HepG2 (cell line): Measurements from ENCODE around the gene ACSF3. TPM values are rescaled to one million over a fixed set of nuclear protein-coding genes. Genes with fewer than 3 reads are reported as not detected.

Experiments used
- ATAC-seq: fragments of 200-7000 bp; cut with Tn5 transposase; 3 replicates; pipeline ENCODE4 v1.9.1; 2020; ENCODE audit warnings: mild to moderate bottlenecking, moderate library complexity
- BruUV-seq: library from RNA; stranded (reverse); fragments of 400-500 nt; replicated peaks from 2 replicates; lab custom pipeline; 2021; lab: Mats Ljungman, UMichigan
- CTCF ChIA-PET: fragments of 300-600 bp; formaldehyde crosslinking; extraction: SDS; loops from one replicate; lab custom pipeline; 2021; ENCODE audit warnings: low total read pairs, inconsistent platforms, low intra/inter-chr PET ratio; lab: Yijun Ruan, JAX
- POLR2A ChIA-PET: fragments of 350-600 bp; sonication (Branson Sonifier 250); formaldehyde crosslinking; loops from one replicate; lab custom pipeline; 2020; ENCODE audit warnings: antibody characterized with exemption, inconsistent platforms; lab: Yijun Ruan, JAX
- DNase-seq: peaks from one replicate; pipeline ENCODE4 v3.0.0-alpha.2; 2015; ENCODE audit warnings: low spot score
- FAIRE-seq: peaks from 3 replicates; lab custom pipeline; 2011; peaks lifted over from hg19 to GRCh38; lab: Jason Lieb, UNC
- H2AFZ ChIP-seq: one replicate; pipeline ENCODE4 v1.6.1; 2011; ENCODE audit warnings: low read length, inconsistent platforms
- H3K27ac ChIP-seq: fragments of 300-600 bp; 3 replicates; pipeline ENCODE4 v1.8.0; 2011; ENCODE audit warnings: mixed run types, mild to moderate bottlenecking, mixed read lengths, low read length, inconsistent platforms; ENCODE audit not compliant: insufficient read depth; ENCODE audit errors: extremely low read length
- H3K27me3 ChIP-seq, 2 experiments: fragments of 200-600 bp in 1 of 2; 2 replicates in 1 of 2; 3 replicates in 1 of 2; pipeline versions ENCODE4 v1.6.0 to v1.8.0; 2011; ENCODE audit warnings: low read length in 2 of 2, mild to moderate bottlenecking in 2 of 2, moderate library complexity in 2 of 2, inconsistent platforms in 1 of 2; ENCODE audit not compliant: insufficient read depth in 2 of 2, control insufficient read depth in 1 of 2
- H3K36me3 ChIP-seq, 2 experiments: fragments of 200-600 bp in 1 of 2; replicated peaks in 1 of 2; 2 replicates in 1 of 2; 3 replicates in 1 of 2; pipeline versions ENCODE4 v1.5.1 to v1.8.0; 2011; ENCODE audit warnings: low read length in 2 of 2, inconsistent platforms in 1 of 2; ENCODE audit not compliant: insufficient read depth in 2 of 2, control insufficient read depth in 1 of 2
- H3K4me1 ChIP-seq: 2 replicates; pipeline ENCODE4 v1.5.1; 2012; ENCODE audit warnings: low read length, inconsistent platforms; ENCODE audit not compliant: insufficient read depth
- H3K4me2 ChIP-seq: 2 replicates; pipeline ENCODE4 v1.6.0; 2011; ENCODE audit warnings: low read depth, low read length, inconsistent platforms
- H3K4me3 ChIP-seq, 3 experiments: fragments of 200-600 bp in 1 of 3; sonication (generic), shearing (Covaris generic) in 1 of 3; replicated peaks in 1 of 3; 2 replicates each; pipeline ENCODE4 v1.5.1; 2011 to 2016; ENCODE audit warnings: low read length in 3 of 3, inconsistent platforms in 2 of 3, low read depth in 2 of 3, mild to moderate bottlenecking in 2 of 3, control low read depth in 1 of 3, mixed read lengths in 1 of 3; ENCODE audit not compliant: insufficient read depth in 1 of 3
- H3K79me2 ChIP-seq: one replicate; pipeline ENCODE4 v1.6.1; 2011; ENCODE audit warnings: low read length, inconsistent platforms; ENCODE audit not compliant: insufficient read depth
- H3K9ac ChIP-seq: 2 replicates; pipeline ENCODE4 v1.6.0; 2011; ENCODE audit warnings: mild to moderate bottlenecking, low read depth, low read length, inconsistent platforms; ENCODE audit not compliant: insufficient read depth
- H3K9me3 ChIP-seq: 2 replicates; pipeline ENCODE4 v1.5.1; 2012; ENCODE audit warnings: mild to moderate bottlenecking, low read length
- H4K20me1 ChIP-seq: 2 replicates; pipeline ENCODE4 v1.6.0; 2011; ENCODE audit warnings: inconsistent platforms, mild to moderate bottlenecking, low read length, moderate library complexity; ENCODE audit not compliant: insufficient read depth
- BRD4 ChIP-seq: sonication (generic); formaldehyde crosslinking; IDR thresholded peaks from 2 replicates; pipeline ENCODE4 v1.4.0; 2020; ENCODE audit warnings: missing genetic modification reagents
- EHMT2 ChIP-seq: fragments of 200-600 bp; sonication (generic); IDR thresholded peaks from 2 replicates; pipeline ENCODE4 v1.7.0; 2017; ENCODE audit warnings: antibody characterized with exemption, low read depth, low read length, borderline replicate concordance
- ELF3 ChIP-seq: IDR thresholded peaks from 2 replicates; pipeline ENCODE4 v1.6.1; 2016; ENCODE audit warnings: missing genetic modification reagents, missing compliant biosample characterization
- ELF4 ChIP-seq: sonication (generic); formaldehyde crosslinking; IDR thresholded peaks from 2 replicates; pipeline ENCODE4 v1.5.0; 2020; ENCODE audit warnings: missing genetic modification reagents, mild to moderate bottlenecking, moderate library complexity, borderline replicate concordance
- FOXA1 ChIP-seq, 2 experiments: fragments of 450-650 bp in 1 of 2; sonication (generic) in 1 of 2; formaldehyde crosslinking in 1 of 2; IDR thresholded peaks; 2 replicates each; pipeline versions ENCODE4 v1.4.0 to v1.6.1; 2016 to 2020; ENCODE audit warnings: missing genetic modification reagents in 1 of 2
- FOXO1 ChIP-seq: sonication (generic); formaldehyde crosslinking; IDR thresholded peaks from 2 replicates; pipeline ENCODE4 v1.4.0; 2020; ENCODE audit warnings: missing genetic modification reagents
- GATAD1 ChIP-seq: IDR thresholded peaks from 2 replicates; pipeline ENCODE4 v1.6.1; 2016; ENCODE audit warnings: missing genetic modification reagents, missing compliant biosample characterization
- LBX2 ChIP-seq: sonication (generic); formaldehyde crosslinking; IDR thresholded peaks from 2 replicates; pipeline ENCODE4 v1.5.0; 2020; ENCODE audit warnings: missing genetic modification reagents, mild to moderate bottlenecking, borderline replicate concordance
- MED8 ChIP-seq: sonication (generic); formaldehyde crosslinking; IDR thresholded peaks from 2 replicates; pipeline ENCODE4 v1.8.1; 2023; ENCODE audit warnings: mild to moderate bottlenecking, missing genetic modification reagents; ENCODE audit not compliant: insufficient replicate concordance
- SAP130 ChIP-seq: IDR thresholded peaks from 2 replicates; pipeline ENCODE4 v1.6.1; 2016; ENCODE audit warnings: low read depth
- STAT6 ChIP-seq: sonication (generic); formaldehyde crosslinking; IDR thresholded peaks from 2 replicates; pipeline ENCODE4 v1.4.0; 2020; ENCODE audit warnings: missing genetic modification reagents, mild to moderate bottlenecking, borderline replicate concordance
- ZFP91 ChIP-seq: sonication (generic); formaldehyde crosslinking; IDR thresholded peaks from 2 replicates; pipeline ENCODE4 v1.9.0; 2022; ENCODE audit warnings: missing genetic modification reagents, mild to moderate bottlenecking, borderline replicate concordance
- ZIK1 ChIP-seq: sonication (generic); formaldehyde crosslinking; IDR thresholded peaks from 2 replicates; pipeline ENCODE4 v1.5.0; 2020; ENCODE audit warnings: mild to moderate bottlenecking, low read depth, missing genetic modification reagents, borderline replicate concordance
- ZNF138 ChIP-seq: sonication (generic); formaldehyde crosslinking; IDR thresholded peaks from 2 replicates; pipeline ENCODE4 v1.5.0; 2020; ENCODE audit warnings: mild to moderate bottlenecking, low read depth, missing genetic modification reagents
- ZNF143 ChIP-seq: sonication (generic); formaldehyde crosslinking; IDR thresholded peaks from 2 replicates; pipeline ENCODE4 v1.4.0; 2020; ENCODE audit warnings: missing genetic modification reagents
- ZNF672 ChIP-seq: sonication (generic); formaldehyde crosslinking; IDR thresholded peaks from 2 replicates; pipeline ENCODE4 v1.8.1; 2022; ENCODE audit warnings: missing genetic modification reagents
- ZNF839 ChIP-seq: sonication (generic); formaldehyde crosslinking; IDR thresholded peaks from 2 replicates; pipeline ENCODE4 v1.4.0; 2020; ENCODE audit warnings: missing genetic modification reagents, mild to moderate bottlenecking, borderline replicate concordance
- WGBS: methylation state at CpG from one replicate; pipeline ENCODE4 v1.1.6; 2017; ENCODE audit warnings: low lambda C conversion rate; 5-methylcytosine and 5-hydroxymethylcytosine counted together
- in situ Hi-C: cut with HindIII; loops from 2 replicates; pipeline ENCODE4 v1.10.0; 2017; ENCODE audit warnings: low pct_unique_long_range_greater_than_20kb; ENCODE audit not compliant: extremely low pct_ligation_motif_present
- intact Hi-C: fragments of 100-400 bp; cut with micrococcal nuclease; formaldehyde crosslinking; loops from one replicate; pipeline ENCODE4 v1.10.0; 2022; ENCODE audit not compliant: unreplicated experiment
- polyA plus RNA-seq, 8 experiments: library from polyadenylated mRNA; depleted of rRNA in 3 of 8; stranded (reverse) in 7 of 8; unstranded in 1 of 8; fragments of >200 nt; fragmentation: Illumina TruSeq in 4 of 8; extraction: Trizol in 4 of 8; gene quantifications; 2 replicates each; pipeline versions ENCODE4 v1.2.1 to v1.2.3, GENCODE V29; 2011 to 2016; ENCODE audit warnings: low read depth in 4 of 8, missing spikeins in 1 of 8, mixed read lengths in 1 of 8; ENCODE audit not compliant: insufficient read depth in 1 of 8
- total RNA-seq, 5 experiments: library from RNA; depleted of rRNA; stranded (reverse); fragments of >200 nt; fragmentation: Illumina TruSeq; extraction: Trizol; gene quantifications; 2 replicates each; pipeline ENCODE4 v1.2.3, GENCODE V29; 2016; ENCODE audit warnings: low read depth in 1 of 5

Gene ACSF3
- total and polyA plus RNA-seq, 2 of the 13 experiments (the other 11 are each of a cell fraction or from before 2014, with no cell fraction given): 14.9 to 30.6 TPM

- TF ChIP-seq ZFP91 (CRISPR knock-in tag): no peak
- no peak for TF ChIP-seq EHMT2
- no peak for TF ChIP-seq ZIK1
- no peak for TF ChIP-seq ZNF839 (CRISPR knock-in tag)
Observed at GRCh38 chr16:89061086-89061485, 32.6 kb upstream of the ACSF3 start (continued).

- in situ Hi-C loops: no loop called here
- peaks cover 34 to 88% of the 10 kb centered on the region in 2 experiments for H3K27me3 ChIP-seq
- POLR2A ChIA-PET: no interaction called here
- TF ChIP-seq BRD4 (CRISPR knock-in tag) (no peak), LBX2 (CRISPR knock-in tag) (no peak), FOXO1 (CRISPR knock-in tag) (no peak), MED8 (CRISPR knock-in tag) (no peak), STAT6 (CRISPR knock-in tag) (no peak), ZNF672 (CRISPR knock-in tag) (no peak), ELF3 (CRISPR knock-in tag) (no peak), ELF4 (no peak), SAP130 (CRISPR knock-in tag) (no peak), ZNF143 (no peak), ZNF138 (CRISPR knock-in tag) (no peak), FOXA1 (IDR thresholded peaks at IDR 0.05) (no peak), FOXA1 (CRISPR knock-in tag; IDR thresholded peaks at IDR 0.05) (no peak), GATAD1 (CRISPR knock-in tag) (no peak)
Observed at GRCh38 chr16:89061590-89062380, 31.9 kb upstream of the ACSF3 start.

More at GRCh38 chr16:89061590-89062380, 31.9 kb upstream of the ACSF3 start:
- no TSS peak for BruUV-seq
- H3K4me2 ChIP-seq: no peak overlapping the region
- H4K20me1 ChIP-seq: no peaks in the 10 kb centered on the region
- DNase-seq: no peak
- no peaks in the 10 kb centered on the region for H3K9me3 ChIP-seq
- H3K27ac ChIP-seq: no peak overlapping the region
- CTCF ChIA-PET: no interaction called here
- H3K4me1 ChIP-seq: peaks cover 9% of the 10 kb centered on the region; the same call in 1 of the 2 replicates
- no peaks in the 10 kb centered on the region for H3K79me2 ChIP-seq
- no peak overlapping the region for H2AFZ ChIP-seq
- 14% methylated on average over 16 of the region's 17 CpGs for WGBS
- H3K36me3 ChIP-seq: no peaks in the 10 kb centered on the region
- no peak overlapping the region for H3K9ac ChIP-seq
- intact Hi-C loops: no loop called here
- no peak for ATAC-seq
- FAIRE-seq: no peak
- no peak overlapping the region for H3K4me3 ChIP-seq
